K562 (cell line): ENCODE results near the gene LTBP1. TPM values are rescaled to one million over a fixed set of nuclear protein-coding genes. Genes with fewer than 3 reads are reported as not detected.

Source experiments
- BRD4 ChIP-seq: fragments of 200-600 bp; sonication (generic); IDR thresholded peaks from 2 replicates; pipeline ENCODE4 v1.6.1; 2017; ENCODE audit warnings: inconsistent platforms
- CC2D1A ChIP-seq: fragments of 450-650 bp; IDR thresholded peaks from 2 replicates; pipeline ENCODE4 v1.6.1; 2017; ENCODE audit warnings: mild to moderate bottlenecking
- CREM ChIP-seq: IDR thresholded peaks from 2 replicates; pipeline ENCODE4 v1.6.1; 2014; ENCODE audit warnings: antibody characterized with exemption, low read depth
- E2F3 ChIP-seq: fragments of 250-450 bp; sonication (Bioruptor Pico); IDR thresholded peaks from 2 replicates; pipeline ENCODE4 v1.4.0; 2020; ENCODE audit warnings: mild to moderate bottlenecking
- ELF4 ChIP-seq: fragments of 450-650 bp; formaldehyde crosslinking; IDR thresholded peaks from 2 replicates; pipeline ENCODE4 v1.4.0; 2022; ENCODE audit warnings: missing genetic modification characterization
- ETV5 ChIP-seq: sonication (generic); formaldehyde crosslinking; IDR thresholded peaks from 2 replicates; pipeline ENCODE4 v1.4.0; 2020; ENCODE audit warnings: low read depth, mild to moderate bottlenecking, missing genetic modification reagents
- HMGN3 ChIP-seq: IDR thresholded peaks from 2 replicates; pipeline ENCODE4 v1.6.1; 2011; ENCODE audit warnings: borderline replicate concordance, low read depth, mild to moderate bottlenecking, mixed read lengths, low read length; ENCODE audit not compliant: insufficient read length; ENCODE audit errors: extremely low read depth
- MIER1 ChIP-seq: fragments of 450-650 bp; IDR thresholded peaks from 2 replicates; pipeline ENCODE4 v1.6.1; 2016; ENCODE audit warnings: antibody characterized with exemption, mild to moderate bottlenecking, low read depth
- NCOA2 ChIP-seq, 2 experiments: fragments of 450-650 bp; IDR thresholded peaks; 2 replicates each; pipeline ENCODE4 v1.6.1; 2018; ENCODE audit warnings: mild to moderate bottlenecking in 2 of 2, moderate library complexity in 1 of 2; ENCODE audit not compliant: partially characterized antibody in 2 of 2
- PCBP1 ChIP-seq: fragments of 200-400 bp; formaldehyde crosslinking; IDR thresholded peaks from 2 replicates; pipeline ENCODE4 v1.6.1; 2018; ENCODE audit warnings: mild to moderate bottlenecking, low read depth, low read length; ENCODE audit not compliant: poor library complexity, severe bottlenecking
- RBM34 ChIP-seq: fragments of 200-400 bp; formaldehyde crosslinking; IDR thresholded peaks from 2 replicates; pipeline ENCODE4 v1.6.1; 2018; ENCODE audit warnings: low read length, borderline replicate concordance; ENCODE audit not compliant: insufficient read depth
- RCOR1 ChIP-seq, 2 experiments: IDR thresholded peaks; 2 replicates each; pipeline ENCODE4 v1.6.1; 2012; ENCODE audit warnings: low read depth in 2 of 2, low read length in 2 of 2, borderline replicate concordance in 1 of 2, improper control_type of control experiment in 1 of 2
- SPI1 ChIP-seq: IDR thresholded peaks from 2 replicates; pipeline ENCODE4 v1.6.1; 2011; ENCODE audit warnings: low read depth, low read length, control low read depth, borderline replicate concordance
- TCF7L2 ChIP-seq: fragments of 150-350 bp; IDR thresholded peaks from 2 replicates; pipeline ENCODE4 v1.6.1; 2016; ENCODE audit warnings: low read depth, mild to moderate bottlenecking, low read length, moderate library complexity
- TEAD2 ChIP-seq: fragments of 450-650 bp; IDR thresholded peaks from 2 replicates; pipeline ENCODE4 v1.6.1; 2016; ENCODE audit warnings: missing genetic modification characterization, control low read depth, missing compliant biosample characterization
- ZNF239 ChIP-seq: fragments of 250-450 bp; sonication (Bioruptor Pico); IDR thresholded peaks from 2 replicates; pipeline ENCODE4 v1.4.0; 2020; ENCODE audit warnings: mild to moderate bottlenecking
- ZNF316 ChIP-seq: fragments of 450-650 bp; IDR thresholded peaks from 2 replicates; pipeline ENCODE4 v1.6.1; 2016
- ZNF764 ChIP-seq: fragments of 250-450 bp; sonication (Bioruptor Pico); IDR thresholded peaks from 2 replicates; pipeline ENCODE4 v1.4.0; 2020; ENCODE audit warnings: low read depth, mild to moderate bottlenecking, moderate library complexity
- ZNF77 ChIP-seq: fragments of 250-450 bp; sonication (Bioruptor Pico); IDR thresholded peaks from 2 replicates; pipeline ENCODE4 v1.5.0; 2020
- polyA plus RNA-seq, 8 experiments: library from polyadenylated mRNA; depleted of rRNA in 4 of 8; stranded (reverse) in 5 of 8; unstranded in 3 of 8; fragments of >200 nt; fragmentation: Nextera tagmentation in 2 of 8; fragmentation: Illumina TruSeq in 1 of 8; extraction: Ambion mirVana in 2 of 8; extraction: Trizol in 1 of 8; gene quantifications; 2 replicates each; pipeline versions ENCODE4 v1.2.1 to v1.2.3, GENCODE V29; 2011 to 2014; ENCODE audit warnings: inconsistent platforms in 1 of 8, missing spikeins in 1 of 8
- total RNA-seq, 7 experiments: library from RNA; depleted of rRNA in 6 of 7; stranded (reverse); fragments of >200 nt in 6 of 7; fragmentation: Illumina TruSeq in 2 of 7; extraction: Trizol in 2 of 7; gene quantifications; 2 replicates each; pipeline versions ENCODE4 v1.2.1 to v1.2.3, GENCODE V29; 2011 to 2021; ENCODE audit warnings: low replicate concordance in 1 of 7
- TF ChIP-seq, protein P1 (sequence below): fragments of 450-650 bp; formaldehyde crosslinking; IDR thresholded peaks from 2 replicates; pipeline ENCODE4 v1.4.0; 2020; ENCODE audit warnings: mild to moderate bottlenecking, moderate library complexity
- TF ChIP-seq, protein P2 (sequence below): sonication (generic); formaldehyde crosslinking; IDR thresholded peaks from 2 replicates; pipeline ENCODE4 v1.8.0; 2022; ENCODE audit warnings: missing genetic modification reagents, mild to moderate bottlenecking, borderline replicate concordance
- TF ChIP-seq, protein P3 (sequence below), 3 experiments: IDR thresholded peaks in 2 of 3; conservative IDR thresholded peaks in 1 of 3; 2 replicates each; pipeline ENCODE4 v1.5.1; 2011 to 2012; ENCODE audit warnings: low read length in 3 of 3, mild to moderate bottlenecking in 3 of 3, control low read depth in 2 of 3, improper control_type of control experiment in 1 of 3, inconsistent platforms in 1 of 3, low read depth in 1 of 3, mixed read lengths in 1 of 3, moderate library complexity in 1 of 3; ENCODE audit not compliant: insufficient read depth in 2 of 3

The LTBP1 gene
- total and polyA plus RNA-seq, 9 of the 15 experiments (the other 6 are each of a cell fraction or from before 2014, with no cell fraction given) = 3.6 to 16.4 (median 8.5) TPM

DNA sequence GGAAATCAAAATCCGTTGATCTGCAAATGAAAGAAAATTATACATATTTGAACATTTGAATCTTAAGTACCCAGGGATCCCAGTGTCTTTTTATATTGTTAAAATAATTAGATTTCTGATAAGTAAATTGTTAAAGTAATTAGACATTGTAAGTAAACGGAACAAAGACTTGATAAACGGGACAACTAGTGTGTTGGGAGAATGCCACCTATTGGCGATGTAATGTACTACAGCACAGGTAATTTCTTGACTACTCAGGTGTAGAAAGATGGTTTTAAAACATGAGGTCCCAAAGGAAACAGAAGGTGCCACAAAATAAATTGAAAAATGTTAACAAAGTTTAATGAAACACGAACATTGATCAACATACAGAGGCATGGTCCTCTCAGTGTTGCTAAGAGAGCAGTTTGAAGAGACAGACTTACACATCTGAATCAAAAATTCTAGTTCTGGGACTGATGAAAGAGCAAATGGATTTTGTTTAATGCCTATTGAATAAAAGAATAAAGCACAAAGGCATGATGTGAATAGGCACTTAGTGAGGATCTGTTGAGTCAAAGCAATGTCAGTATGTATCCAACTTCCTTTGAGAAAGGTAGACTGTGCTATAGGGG, 426.3 kb downstream of the LTBP1 start (continued):
- TF ChIP-seq ZNF764 (CRISPR knock-in tag) (no peak), RCOR1 (IDR thresholded peaks at IDR 0.05; ENCODE audit: borderline replicate concordance in 1 of 2, low read depth in 2 of 2, low read length in 2 of 2) (no peak), TEAD2 (no peak), ELF4 (no peak), PCBP1 (no peak), TCF7L2 (no peak), CREM (no peak), ZNF77 (no peak), RBM34 (no peak), SPI1 (no peak), ETV5 (CRISPR knock-in tag) (no peak), HMGN3 (no peak), ZNF239 (no peak), BRD4 (no peak), E2F3 (CRISPR knock-in tag) (no peak), CC2D1A (0 out of 2 replicates have a peak, but pooled peaks have one; percentile 43), MIER1 (no peak), NCOA2 (IDR thresholded peaks at IDR 0.05; ENCODE audit: partially characterized antibody in 2 of 2) (peak in 1 of 2 experiments; percentile 7), ZNF316 (no peak)
- TF ChIP-seq, protein P1, sequence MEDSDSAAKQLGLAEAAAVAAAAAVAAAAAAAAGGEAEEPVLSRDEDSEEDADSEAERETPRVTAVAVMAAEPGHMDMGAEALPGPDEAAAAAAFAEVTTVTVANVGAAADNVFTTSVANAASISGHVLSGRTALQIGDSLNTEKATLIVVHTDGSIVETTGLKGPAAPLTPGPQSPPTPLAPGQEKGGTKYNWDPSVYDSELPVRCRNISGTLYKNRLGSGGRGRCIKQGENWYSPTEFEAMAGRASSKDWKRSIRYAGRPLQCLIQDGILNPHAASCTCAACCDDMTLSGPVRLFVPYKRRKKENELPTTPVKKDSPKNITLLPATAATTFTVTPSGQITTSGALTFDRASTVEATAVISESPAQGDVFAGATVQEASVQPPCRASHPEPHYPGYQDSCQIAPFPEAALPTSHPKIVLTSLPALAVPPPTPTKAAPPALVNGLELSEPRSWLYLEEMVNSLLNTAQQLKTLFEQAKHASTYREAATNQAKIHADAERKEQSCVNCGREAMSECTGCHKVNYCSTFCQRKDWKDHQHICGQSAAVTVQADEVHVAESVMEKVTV = peak; percentile 60
- TF ChIP-seq, protein P2, sequence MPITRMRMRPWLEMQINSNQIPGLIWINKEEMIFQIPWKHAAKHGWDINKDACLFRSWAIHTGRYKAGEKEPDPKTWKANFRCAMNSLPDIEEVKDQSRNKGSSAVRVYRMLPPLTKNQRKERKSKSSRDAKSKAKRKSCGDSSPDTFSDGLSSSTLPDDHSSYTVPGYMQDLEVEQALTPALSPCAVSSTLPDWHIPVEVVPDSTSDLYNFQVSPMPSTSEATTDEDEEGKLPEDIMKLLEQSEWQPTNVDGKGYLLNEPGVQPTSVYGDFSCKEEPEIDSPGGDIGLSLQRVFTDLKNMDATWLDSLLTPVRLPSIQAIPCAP = no peak
- TF ChIP-seq, protein P3, sequence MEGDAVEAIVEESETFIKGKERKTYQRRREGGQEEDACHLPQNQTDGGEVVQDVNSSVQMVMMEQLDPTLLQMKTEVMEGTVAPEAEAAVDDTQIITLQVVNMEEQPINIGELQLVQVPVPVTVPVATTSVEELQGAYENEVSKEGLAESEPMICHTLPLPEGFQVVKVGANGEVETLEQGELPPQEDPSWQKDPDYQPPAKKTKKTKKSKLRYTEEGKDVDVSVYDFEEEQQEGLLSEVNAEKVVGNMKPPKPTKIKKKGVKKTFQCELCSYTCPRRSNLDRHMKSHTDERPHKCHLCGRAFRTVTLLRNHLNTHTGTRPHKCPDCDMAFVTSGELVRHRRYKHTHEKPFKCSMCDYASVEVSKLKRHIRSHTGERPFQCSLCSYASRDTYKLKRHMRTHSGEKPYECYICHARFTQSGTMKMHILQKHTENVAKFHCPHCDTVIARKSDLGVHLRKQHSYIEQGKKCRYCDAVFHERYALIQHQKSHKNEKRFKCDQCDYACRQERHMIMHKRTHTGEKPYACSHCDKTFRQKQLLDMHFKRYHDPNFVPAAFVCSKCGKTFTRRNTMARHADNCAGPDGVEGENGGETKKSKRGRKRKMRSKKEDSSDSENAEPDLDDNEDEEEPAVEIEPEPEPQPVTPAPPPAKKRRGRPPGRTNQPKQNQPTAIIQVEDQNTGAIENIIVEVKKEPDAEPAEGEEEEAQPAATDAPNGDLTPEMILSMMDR (IDR thresholded peaks at IDR 0.05 in 2 of 3, conservative IDR thresholded peaks at IDR 0.05 in 1 of 3; ENCODE audit: insufficient read depth in 2 of 3, low read depth in 1 of 3, low read length in 3 of 3) = peak; percentile 54 to 78 (median 73); a peak in 5 of 6 replicates
